GM21723 (cell line): ENCODE measurements around the gene PGBD5.

Experiments used
- ATAC-seq: cut with Tn5 transposase; IDR thresholded peaks from one replicate; pipeline ENCODE4 v1.9.1; 2021; ENCODE audit warnings: mild to moderate bottlenecking, moderate library complexity; ENCODE audit not compliant: unreplicated experiment

PGBD5 gene

GRCh38 chr1:230398856-230399255 is 27.3 kb downstream of the PGBD5 start:
- ATAC-seq = no peak

DNA sequence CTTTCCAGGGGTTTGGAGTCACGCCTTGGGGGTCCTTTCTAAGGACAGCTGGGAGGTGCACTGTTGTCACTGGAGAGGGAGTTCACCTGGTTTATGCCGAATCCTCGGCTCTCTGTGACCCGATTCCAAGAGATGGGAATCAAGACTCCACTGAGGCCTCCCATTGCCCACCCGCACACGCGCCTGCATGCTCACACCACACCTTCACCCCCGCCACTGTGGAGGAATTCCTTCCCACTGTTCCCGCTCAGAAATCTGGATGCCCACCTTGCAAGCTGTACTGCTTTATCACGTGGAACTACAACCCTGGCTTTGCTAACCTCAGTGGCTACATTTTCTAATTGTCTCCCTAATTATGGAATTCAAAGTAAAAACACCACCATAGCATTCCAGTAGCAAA is 29.2 kb downstream of the PGBD5 start:
- ATAC-seq = no peak

GRCh38 chr1:230395932-230396331 is 30.2 kb downstream of the PGBD5 start:
- no peak for ATAC-seq

GRCh38 chr1:230394741-230395140 is 31.4 kb downstream of the PGBD5 start:
- ATAC-seq = no peak

DNA sequence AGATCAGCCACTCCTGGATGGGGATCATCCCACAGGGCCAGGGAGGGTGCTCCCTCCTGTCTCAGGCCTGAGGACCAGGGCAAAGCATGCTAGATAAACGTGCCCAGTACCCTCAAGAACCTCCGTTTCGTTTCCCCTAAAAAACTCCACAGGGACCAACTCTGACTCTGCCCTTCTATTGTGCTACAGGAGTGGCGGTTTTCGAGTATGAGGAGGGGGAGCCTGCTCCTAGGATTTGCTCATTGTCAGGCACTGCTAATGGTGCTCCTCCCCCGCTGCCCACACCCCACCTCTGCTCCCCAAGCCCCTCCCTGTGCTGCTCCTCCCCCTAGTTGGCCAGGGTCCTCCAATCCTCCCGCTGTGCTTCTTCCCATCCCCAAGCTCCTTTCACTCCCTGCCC is 32.0 kb downstream of the PGBD5 start:
- ATAC-seq = no peak

- ATAC-seq = no peak
These were observed 32.4 kb downstream of the PGBD5 start for GRCh38 chr1:230393722-230394121.

DNA sequence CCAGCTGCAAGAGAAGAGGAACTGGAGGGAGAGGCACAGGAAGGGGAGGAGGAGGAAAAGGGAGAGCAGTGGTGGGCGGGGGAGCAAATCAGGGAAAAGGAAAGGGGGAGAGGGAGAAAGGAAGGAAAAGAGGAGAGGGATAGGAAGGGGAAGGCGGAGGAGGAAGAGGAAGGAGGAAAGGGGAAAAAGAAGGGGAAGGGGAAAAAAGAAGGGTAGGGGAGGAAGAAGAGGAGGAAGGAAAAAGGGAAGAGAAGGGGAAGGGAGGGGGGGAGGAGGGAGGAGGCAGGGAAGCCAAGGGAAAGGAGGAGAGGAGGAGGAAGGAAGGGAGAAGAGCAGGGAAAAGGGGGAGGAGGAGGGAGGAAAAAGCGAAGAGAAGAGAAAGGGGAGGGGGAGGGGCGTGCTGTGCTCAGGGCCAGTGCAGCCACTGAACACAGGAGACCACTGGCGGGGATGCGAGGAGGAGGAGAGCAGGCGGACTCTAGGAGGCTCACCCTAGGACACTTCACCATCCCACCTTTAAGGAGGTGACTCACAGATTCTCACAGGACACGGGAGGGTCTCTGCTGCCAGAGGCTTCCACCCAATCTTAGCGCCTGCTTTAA is 33.1 kb downstream of the PGBD5 start:
- ATAC-seq = no peak

DNA sequence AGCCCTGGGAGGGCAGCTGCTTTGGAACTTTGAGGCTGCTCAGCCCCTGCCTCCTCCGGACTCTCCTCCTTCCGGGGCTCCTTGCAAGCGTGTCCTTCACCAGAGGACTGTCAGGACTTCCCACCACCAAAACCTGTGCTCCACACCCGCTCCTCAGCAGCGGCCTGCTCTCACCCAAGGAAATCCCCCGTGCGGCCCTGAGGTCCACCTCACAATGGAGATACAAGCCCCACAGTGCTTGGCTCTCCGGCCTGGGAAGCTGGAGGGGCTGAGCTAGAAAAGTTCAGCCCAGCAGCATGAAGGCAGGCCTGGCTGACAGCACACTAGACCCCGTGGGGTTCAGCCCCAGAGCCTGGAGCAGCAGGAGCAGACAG is 33.6 kb downstream of the PGBD5 start:
- ATAC-seq = no peak

DNA sequence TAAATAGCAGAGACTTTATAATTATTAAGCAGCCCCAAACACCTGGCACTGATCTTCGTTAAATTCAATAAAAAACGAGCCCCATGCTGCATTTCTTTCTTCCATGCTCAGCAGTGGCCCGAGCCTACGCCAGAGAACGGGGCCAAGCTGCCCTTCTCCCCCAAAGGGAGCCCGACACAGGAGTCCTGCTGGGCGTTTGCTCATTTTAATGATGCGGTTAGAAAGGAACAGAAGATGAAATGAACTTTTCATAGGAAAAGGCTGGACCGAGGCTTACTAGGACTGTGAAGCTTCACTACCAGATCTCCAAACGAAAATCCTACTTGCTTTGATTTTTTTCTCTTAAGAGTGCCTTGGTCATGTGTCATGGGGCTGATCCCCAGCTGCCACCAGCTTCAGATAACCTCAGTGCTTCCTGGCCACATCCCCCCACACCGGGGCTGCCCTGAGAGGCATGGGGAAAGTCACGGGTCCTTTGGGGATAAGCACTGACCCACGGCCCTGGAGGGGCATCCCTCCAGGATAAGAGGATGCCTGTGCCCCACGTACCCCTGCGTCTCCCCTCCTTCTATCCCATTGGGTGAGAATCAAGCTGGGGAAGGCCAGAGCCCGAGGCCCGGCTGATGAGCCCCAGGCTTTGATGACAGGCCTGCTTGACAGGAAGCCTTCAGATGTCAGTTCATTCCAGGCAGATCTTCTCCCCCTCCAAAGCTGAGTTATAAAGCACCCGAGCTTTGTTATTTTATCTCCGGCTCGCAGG is 34.2 kb downstream of the PGBD5 start:
- ATAC-seq = no peak

DNA sequence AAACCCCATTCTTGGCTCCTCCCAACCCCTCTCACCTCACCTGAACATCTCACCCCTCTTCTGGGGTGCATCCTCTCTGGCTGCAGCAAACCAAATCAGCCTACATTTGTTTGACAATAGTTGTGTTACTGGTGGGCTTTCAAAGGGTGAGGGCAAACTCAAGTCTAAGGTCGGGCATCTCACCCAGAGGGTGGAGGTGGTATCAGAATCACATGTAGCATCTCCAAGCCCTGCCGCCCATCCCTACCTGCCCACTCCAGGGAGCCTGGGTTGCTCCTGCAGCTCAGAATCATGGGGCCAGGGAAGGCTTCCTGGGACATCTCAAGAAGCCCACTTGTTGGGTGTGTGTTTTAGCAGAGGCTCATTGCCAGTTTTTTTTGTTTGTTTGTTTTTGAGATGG is 35.8 kb downstream of the PGBD5 start:
- no peak for ATAC-seq

- ATAC-seq = no peak
These were observed 38.3 kb downstream of the PGBD5 start for GRCh38 chr1:230387876-230388275.

DNA sequence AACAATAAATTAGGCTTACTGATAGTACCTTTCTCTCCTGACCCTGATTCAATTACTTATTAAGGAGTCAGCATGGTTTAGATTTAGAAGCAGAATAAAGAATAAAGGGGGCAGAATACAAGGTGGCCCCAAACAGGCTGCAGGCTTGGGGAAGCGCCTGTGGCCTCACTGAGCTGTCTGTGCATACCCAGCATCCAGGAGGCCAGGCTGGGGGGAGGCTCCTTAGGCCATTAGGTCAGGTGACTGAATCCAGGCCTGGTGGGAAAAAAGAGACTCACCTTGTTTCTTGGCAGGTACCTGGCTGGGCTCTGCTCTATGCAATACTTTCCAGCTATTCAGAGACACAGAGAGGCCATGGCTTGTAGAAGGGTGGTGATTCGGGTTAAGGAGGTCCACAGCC is 38.8 kb downstream of the PGBD5 start:
- ATAC-seq = no peak

DNA sequence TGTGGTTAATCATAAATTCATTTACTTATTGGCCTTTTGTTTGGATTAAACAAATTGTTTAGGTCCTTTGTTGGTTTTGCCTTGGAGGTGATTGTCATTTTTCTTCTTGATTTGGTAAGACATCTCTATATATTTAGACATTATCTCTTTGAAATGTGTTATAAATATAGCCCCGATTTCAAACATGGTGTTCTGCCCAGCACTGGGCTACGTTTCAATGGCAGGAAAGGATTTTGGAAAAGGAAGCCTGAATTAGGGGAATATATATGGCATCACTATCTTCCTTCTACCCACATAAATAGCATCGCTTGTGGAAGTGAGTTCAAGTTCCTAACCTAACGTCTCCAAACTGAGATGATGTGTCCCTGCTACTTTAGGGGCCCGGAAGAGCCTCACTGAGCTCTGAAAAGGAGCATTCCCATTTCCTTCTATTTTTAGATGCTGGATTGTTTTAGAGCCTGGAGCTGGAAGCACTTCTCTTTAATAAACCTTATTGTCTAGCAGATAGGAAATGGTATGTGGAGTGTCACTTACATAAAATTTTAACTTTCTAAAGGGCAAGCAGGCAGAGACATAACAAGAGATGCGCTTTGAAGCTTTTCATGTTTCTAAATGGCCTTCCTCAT is 39.4 kb downstream of the PGBD5 start:
- ATAC-seq = no peak

DNA sequence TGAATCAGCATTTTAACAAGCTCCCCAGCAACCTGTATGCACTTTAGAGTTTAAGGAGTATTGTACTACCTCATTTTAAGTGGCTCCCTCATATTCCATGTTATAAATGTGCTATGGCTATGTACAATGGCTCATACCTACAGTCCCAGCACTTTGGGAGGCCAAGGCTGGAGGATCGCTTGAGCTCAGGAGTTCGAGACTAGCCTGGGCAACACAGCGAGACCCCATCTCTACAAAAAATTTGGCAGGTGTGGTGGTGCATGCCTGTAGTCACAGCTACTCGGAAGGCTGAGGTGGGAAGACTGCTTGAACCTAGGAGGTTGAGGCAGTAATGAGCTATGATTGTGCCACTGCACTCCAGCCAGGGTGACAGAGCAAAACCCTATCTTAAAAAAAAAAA is 40.2 kb downstream of the PGBD5 start:
- ATAC-seq = no peak

GRCh38 chr1:230385158-230385450 is 41.0 kb downstream of the PGBD5 start:
- ATAC-seq = no peak

- no peak for ATAC-seq
These were observed 41.6 kb downstream of the PGBD5 start for GRCh38 chr1:230384380-230385157.

- ATAC-seq = no peak
These were observed 42.7 kb downstream of the PGBD5 start for GRCh38 chr1:230383425-230383824.

DNA sequence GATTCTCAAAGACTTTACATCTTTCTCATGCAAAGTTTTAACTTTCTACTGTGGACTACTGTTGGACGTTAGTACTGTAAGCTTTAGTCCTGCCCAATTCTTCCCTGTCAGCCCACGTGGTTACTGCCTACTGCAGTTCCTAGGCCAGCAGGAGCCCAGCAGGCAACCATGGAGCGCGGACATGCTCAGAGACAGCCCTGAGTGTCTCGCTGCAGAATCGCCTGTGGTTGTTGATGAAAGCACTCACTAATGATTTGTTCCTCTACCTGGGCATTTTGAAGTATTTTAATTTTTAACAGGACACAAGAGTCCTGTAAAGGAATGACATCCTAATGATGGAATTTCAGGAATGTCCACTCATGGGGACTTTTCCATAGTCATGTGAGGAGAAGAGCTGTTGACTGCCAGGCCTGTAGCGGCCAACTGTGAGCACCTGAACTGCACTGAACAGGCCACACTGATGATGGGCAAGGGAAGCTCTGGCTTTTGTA is 44.1 kb downstream of the PGBD5 start:
- ATAC-seq = no peak

GRCh38 chr1:230381585-230381984 is 44.5 kb downstream of the PGBD5 start:
- no peak for ATAC-seq

DNA sequence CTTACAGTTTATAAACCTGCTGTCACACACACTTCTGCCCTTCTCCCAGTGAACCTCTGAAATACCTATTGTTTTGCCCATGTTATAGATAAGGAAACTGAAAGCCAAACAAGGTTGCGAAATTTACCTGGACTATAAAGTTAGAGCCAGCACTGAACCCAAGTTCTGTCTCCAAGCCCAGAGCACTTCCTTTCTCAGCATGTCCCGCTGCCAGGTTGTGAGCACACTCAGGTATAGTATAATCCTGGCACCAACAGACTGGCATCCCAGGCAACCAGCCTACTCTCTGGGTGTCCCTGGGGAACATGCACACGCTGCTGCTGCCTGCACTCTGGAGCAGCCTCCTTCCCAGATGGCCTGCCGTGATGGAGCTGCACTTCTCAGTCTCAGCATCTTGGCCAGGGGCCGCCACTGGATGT is 45.1 kb downstream of the PGBD5 start:
- no peak for ATAC-seq

DNA sequence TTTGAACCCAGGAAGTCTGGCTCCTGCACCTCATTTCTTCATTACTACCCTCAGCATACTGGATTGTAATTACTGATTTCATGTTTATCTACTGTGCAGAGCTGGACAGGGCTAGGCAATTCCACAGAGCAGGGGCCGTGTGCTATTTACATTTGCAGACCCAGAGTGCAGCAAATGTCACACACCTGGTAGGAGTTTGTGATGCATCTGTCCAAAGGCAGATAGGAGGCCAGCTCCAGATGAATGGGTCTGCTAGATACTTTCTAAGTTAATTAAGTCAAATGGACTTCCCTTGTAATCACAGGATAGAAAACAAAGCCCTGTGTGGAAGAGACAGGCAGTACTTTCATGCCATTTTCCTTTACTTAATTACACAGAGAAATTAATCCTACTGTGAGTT is 46.2 kb downstream of the PGBD5 start:
- ATAC-seq = no peak

DNA sequence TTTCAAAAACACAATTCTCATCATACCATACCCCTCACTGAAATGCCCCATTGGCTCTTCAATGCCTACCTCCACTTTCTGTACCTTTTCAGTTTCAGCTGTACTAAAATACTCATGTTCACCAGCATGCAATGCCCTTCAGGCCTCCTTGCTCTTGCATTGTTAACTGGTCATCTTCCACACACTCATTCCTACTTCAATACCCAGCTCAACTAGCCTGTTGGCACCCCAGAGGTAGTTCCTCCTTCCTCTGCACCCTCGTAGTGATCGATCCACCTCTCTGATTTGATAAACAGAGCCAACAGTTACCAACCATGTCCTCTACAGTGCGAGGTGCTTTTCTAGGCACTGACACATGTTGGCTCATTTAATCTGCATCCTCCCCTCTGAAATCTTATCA is 46.7 kb downstream of the PGBD5 start:
- ATAC-seq = no peak
